K562 (cell line): ENCODE results near the gene LAMB2. TPM values are rescaled to one million over a fixed set of nuclear protein-coding genes. Genes with fewer than 3 reads are reported as not detected.

Experiments used
- BRD9 ChIP-seq: fragments of 450-650 bp; IDR thresholded peaks from 2 replicates; pipeline ENCODE4 v1.6.1; 2018; ENCODE audit warnings: low read depth; ENCODE audit not compliant: partially characterized antibody
- CBX5 ChIP-seq: IDR thresholded peaks from 2 replicates; pipeline ENCODE4 v1.6.1; 2014; ENCODE audit warnings: low read depth, borderline replicate concordance
- CXXC5 ChIP-seq: fragments of 250-450 bp; sonication (Bioruptor Pico); IDR thresholded peaks from 2 replicates; pipeline ENCODE4 v1.8.0; 2022; ENCODE audit warnings: inconsistent platforms, mild to moderate bottlenecking, moderate library complexity
- DACH1 ChIP-seq: fragments of 450-650 bp; IDR thresholded peaks from 2 replicates; pipeline ENCODE4 v1.6.1; 2018; ENCODE audit not compliant: partially characterized antibody
- E2F4 ChIP-seq: sonication (generic); formaldehyde crosslinking; IDR thresholded peaks from 2 replicates; pipeline ENCODE4 v1.8.0; 2022; ENCODE audit warnings: mild to moderate bottlenecking, low read depth, missing genetic modification reagents
- EP400 ChIP-seq: fragments of 450-650 bp; IDR thresholded peaks from 2 replicates; pipeline ENCODE4 v1.6.1; 2017; ENCODE audit warnings: antibody characterized with exemption, mild to moderate bottlenecking, moderate library complexity
- FOS ChIP-seq: IDR thresholded peaks from 3 replicates; pipeline ENCODE4 v1.6.1; 2011; ENCODE audit not compliant: insufficient read length; ENCODE audit errors: extremely low read depth
- FOXK2 ChIP-seq, 2 experiments: fragments of 450-650 bp; IDR thresholded peaks in 1 of 2; conservative IDR thresholded peaks in 1 of 2; 2 replicates each; pipeline ENCODE4 v1.6.1; 2016; ENCODE audit warnings: low read depth in 2 of 2, mild to moderate bottlenecking in 1 of 2
- LCOR ChIP-seq: sonication (generic); formaldehyde crosslinking; IDR thresholded peaks from 2 replicates; pipeline ENCODE4 v1.8.0; 2022; ENCODE audit warnings: mild to moderate bottlenecking, missing genetic modification reagents
- MEF2A ChIP-seq: IDR thresholded peaks from 2 replicates; pipeline ENCODE4 v1.6.1; 2011; ENCODE audit warnings: low read depth, mild to moderate bottlenecking, low read length, moderate library complexity; ENCODE audit not compliant: control insufficient read depth
- NCOA6 ChIP-seq: fragments of 450-650 bp; IDR thresholded peaks from 2 replicates; pipeline ENCODE4 v1.6.1; 2017; ENCODE audit warnings: mild to moderate bottlenecking
- NEUROD1 ChIP-seq: fragments of 150-350 bp; IDR thresholded peaks from 2 replicates; pipeline ENCODE4 v1.6.1; 2014; ENCODE audit warnings: borderline replicate concordance, low read length, low read depth; ENCODE audit not compliant: partially characterized antibody
- PHB2 ChIP-seq: fragments of 450-650 bp; IDR thresholded peaks from 2 replicates; pipeline ENCODE4 v1.6.1; 2017; ENCODE audit warnings: low read depth
- PRMT5 ChIP-seq: sonication (generic); formaldehyde crosslinking; IDR thresholded peaks from 2 replicates; pipeline ENCODE4 v1.5.0; 2020; ENCODE audit warnings: missing genetic modification reagents
- SIN3B ChIP-seq: fragments of 450-650 bp; IDR thresholded peaks from 2 replicates; pipeline ENCODE4 v1.6.1; 2017; ENCODE audit warnings: low read depth, mild to moderate bottlenecking, moderate library complexity
- SMARCE1 ChIP-seq: fragments of 450-650 bp; IDR thresholded peaks from 2 replicates; pipeline ENCODE4 v1.7.1; 2016; ENCODE audit warnings: mild to moderate bottlenecking
- SMC3 ChIP-seq: conservative IDR thresholded peaks from 2 replicates; pipeline ENCODE4 v1.6.1; 2011; ENCODE audit warnings: low read depth, low read length, improper control_type of control experiment; ENCODE audit not compliant: insufficient read depth
- TAF7 ChIP-seq: fragments of 450-650 bp; IDR thresholded peaks from 2 replicates; pipeline ENCODE4 v1.6.1; 2016; ENCODE audit warnings: missing genetic modification characterization, missing compliant biosample characterization
- TBL1XR1 ChIP-seq, 2 experiments: IDR thresholded peaks; 2 replicates each; pipeline ENCODE4 v1.6.1; 2012; ENCODE audit warnings: improper control_type of control experiment in 2 of 2, low read length in 2 of 2, mild to moderate bottlenecking in 1 of 2
- TRIM28 ChIP-seq: fragments of 450-650 bp; IDR thresholded peaks from 2 replicates; pipeline ENCODE4 v1.6.1; 2017
- U2AF1 ChIP-seq: fragments of 200-400 bp; formaldehyde crosslinking; optimal IDR thresholded peaks from 2 replicates; pipeline ENCODE3; 2017; ENCODE audit warnings: mild to moderate bottlenecking, low read depth, low read length, moderate library complexity
- ZBTB34 ChIP-seq: fragments of 250-450 bp; sonication (Bioruptor Pico); IDR thresholded peaks from 2 replicates; pipeline ENCODE4 v1.8.0; 2021; ENCODE audit warnings: mild to moderate bottlenecking, moderate library complexity
- ZNF3 ChIP-seq: fragments of 250-450 bp; sonication (Bioruptor Pico); IDR thresholded peaks from 2 replicates; pipeline ENCODE4 v1.5.0; 2021; ENCODE audit warnings: mild to moderate bottlenecking, moderate library complexity
- ZNF518B ChIP-seq: fragments of 250-450 bp; sonication (Bioruptor Pico); IDR thresholded peaks from 2 replicates; pipeline ENCODE4 v1.5.0; 2021; ENCODE audit warnings: mild to moderate bottlenecking, moderate library complexity
- ZSCAN29 ChIP-seq: fragments of 450-650 bp; IDR thresholded peaks from 2 replicates; pipeline ENCODE4 v1.6.1; 2017
- polyA plus RNA-seq, 8 experiments: library from polyadenylated mRNA; depleted of rRNA in 4 of 8; stranded (reverse) in 5 of 8; unstranded in 3 of 8; fragments of >200 nt; fragmentation: Nextera tagmentation in 2 of 8; fragmentation: Illumina TruSeq in 1 of 8; extraction: Ambion mirVana in 2 of 8; extraction: Trizol in 1 of 8; gene quantifications; 2 replicates each; pipeline versions ENCODE4 v1.2.1 to v1.2.3, GENCODE V29; 2011 to 2014; ENCODE audit warnings: inconsistent platforms in 1 of 8, missing spikeins in 1 of 8
- total RNA-seq, 7 experiments: library from RNA; depleted of rRNA in 6 of 7; stranded (reverse); fragments of >200 nt in 6 of 7; fragmentation: Illumina TruSeq in 2 of 7; extraction: Trizol in 2 of 7; gene quantifications; 2 replicates each; pipeline versions ENCODE4 v1.2.1 to v1.2.3, GENCODE V29; 2011 to 2021; ENCODE audit warnings: low replicate concordance in 1 of 7

The LAMB2 gene
- total and polyA plus RNA-seq, 9 of the 15 experiments (the other 6 are each of a cell fraction or from before 2014, with no cell fraction given) = 1.4 to 26.0 (median 16.2) TPM

GRCh38 chr3:49093853-49094767 is 38.7 kb downstream of the LAMB2 start, which contains the start of gene QRICH1 (continued):
- TF ChIP-seq CXXC5 (CRISPR knock-in tag) = peak; percentile 42
- TF ChIP-seq LCOR = peak; percentile 69; the same call in 1 of the 2 replicates
- no peak for TF ChIP-seq DACH1
- no peak for TF ChIP-seq NCOA6
- TF ChIP-seq TRIM28 = peak; percentile 84
- TF ChIP-seq TAF7 (tag) = peak; percentile 33; the same call in 1 of the 2 replicates
- TF ChIP-seq EP400 = peak; percentile 55
- peak; percentile 97 for TF ChIP-seq SIN3B
- TF ChIP-seq BRD9 = peak; percentile 36
- TF ChIP-seq E2F4 (CRISPR knock-in tag) = no peak; the same call in 1 of the 2 replicates
- TF ChIP-seq SMARCE1 = no peak
- no peak for TF ChIP-seq TBL1XR1 (IDR thresholded peaks at IDR 0.05; ENCODE audit: low read length in 2 of 2)
- no peak for TF ChIP-seq U2AF1
- TF ChIP-seq MEF2A = no peak
- no peak for TF ChIP-seq ZBTB34 (CRISPR knock-in tag)
- no peak for TF ChIP-seq ZNF3 (CRISPR knock-in tag)
- 0 out of 2 replicates have a peak, but pooled peaks have one; percentile 10 for TF ChIP-seq SMC3
- TF ChIP-seq ZNF518B (CRISPR knock-in tag) = no peak
- peak; percentile 49 for TF ChIP-seq FOS
- no peak for TF ChIP-seq CBX5
- no peak for TF ChIP-seq PHB2
- no peak for TF ChIP-seq PRMT5
- peak; percentile 96 to 98 for TF ChIP-seq FOXK2 (conservative IDR thresholded peaks at IDR 0.05 in 1 of 2, IDR thresholded peaks at IDR 0.05 in 1 of 2; ENCODE audit: low read depth in 2 of 2)
- TF ChIP-seq NEUROD1 = peak; percentile 96
- no peak for TF ChIP-seq ZSCAN29
